ENCODE data around the gene TMEM187.
A peak's percentile ranks its signal among the peaks of the same experiment; 100 is the strongest.

- TF ChIP-seq POLR2A (IDR thresholded peaks at IDR 0.05; ENCODE audit: low read depth, low read length) (no peak), TAF1 (IDR thresholded peaks at IDR 0.05; ENCODE audit: low read depth, low read length) (no peak), POLR2AphosphoS5 (IDR thresholded peaks at IDR 0.05; ENCODE audit: low read depth, low read length) (no peak), SPI1 (IDR thresholded peaks at IDR 0.05; ENCODE audit: low read depth, low read length) (peak; percentile 33), POU2F2 (IDR thresholded peaks at IDR 0.05; ENCODE audit: low read depth, low read length) (no peak)
Observed at GRCh38 chrX:153924149-153924861, 48.2 kb upstream of the TMEM187 start.
